GM21423 (cell line): Measurements from ENCODE around the gene TMEM25.
"Not testable (repeated sequence)": the region's sequence is repeated elsewhere in the genome, so short reads cannot be mapped to it uniquely, and the experiment has no call there.

Source experiments
- ATAC-seq: cut with Tn5 transposase; IDR thresholded peaks from one replicate; pipeline ENCODE4 v1.9.1; 2021; ENCODE audit warnings: mild to moderate bottlenecking, moderate library complexity; ENCODE audit not compliant: unreplicated experiment

Gene TMEM25

GRCh38 chr11:118530683-118531596 is at the start of gene TMEM25:
Gene TMEM25, plus strand, starts transcription at chr11:118531192. Its CDS starts 610 bp downstream, at chr11:118531802.
- peak; percentile 75 for ATAC-seq

GRCh38 chr11:118481238-118481637 is 49.8 kb upstream of the TMEM25 start:
- not testable (repeated sequence) for ATAC-seq

- ATAC-seq, result no peak
Observed at GRCh38 chr11:118484405-118484804, 46.6 kb upstream of the TMEM25 start.

GRCh38 chr11:118485273-118485672 is 45.7 kb upstream of the TMEM25 start:
- no peak for ATAC-seq

- no peak for ATAC-seq
Observed at GRCh38 chr11:118488480-118489109, 42.4 kb upstream of the TMEM25 start.

GRCh38 chr11:118491041-118491440 is 40.0 kb upstream of the TMEM25 start:
- no peak for ATAC-seq

GRCh38 chr11:118497831-118498230 is 33.2 kb upstream of the TMEM25 start:
- ATAC-seq, result no peak

- no peak for ATAC-seq
Observed at GRCh38 chr11:118503216-118503615, 27.8 kb upstream of the TMEM25 start.

GRCh38 chr11:118511601-118512000 is 19.4 kb upstream of the TMEM25 start:
- no peak for ATAC-seq

GRCh38 chr11:118514103-118514502 is 16.9 kb upstream of the TMEM25 start:
- ATAC-seq, result no peak

- no peak for ATAC-seq
Observed at GRCh38 chr11:118519549-118519948, 11.4 kb upstream of the TMEM25 start.

- ATAC-seq, result no peak
Observed at GRCh38 chr11:118521892-118522311, 9.1 kb upstream of the TMEM25 start.

GRCh38 chr11:118522571-118523072 is 8.4 kb upstream of the TMEM25 start:
- ATAC-seq, result no peak

GRCh38 chr11:118524356-118524755 is 6.6 kb upstream of the TMEM25 start:
- ATAC-seq, result no peak

- ATAC-seq, result no peak
Observed at GRCh38 chr11:118524757-118525470, 6.1 kb upstream of the TMEM25 start.

- ATAC-seq, result no peak
Observed at GRCh38 chr11:118526688-118527087, 4.3 kb upstream of the TMEM25 start.

- ATAC-seq, result no peak
Observed at GRCh38 chr11:118527109-118527508, 3.9 kb upstream of the TMEM25 start, which contains the start of gene TTC36. Gene TTC36, plus strand, starts transcription at chr11:118527474. Its CDS starts 21 bp downstream, at chr11:118527495.

- no peak for ATAC-seq
Observed at GRCh38 chr11:118528511-118528910, 2.5 kb upstream of the TMEM25 start.

GRCh38 chr11:118529584-118530175 is 1.3 kb upstream of the TMEM25 start:
- ATAC-seq, result no peak

GRCh38 chr11:118530180-118530682 is 761 bp upstream of the TMEM25 start:
- ATAC-seq, result no peak
